RWPE1 (cell line): ENCODE data around the gene NCKAP5.

Experiments used
- CTCF ChIA-PET: fragments of 350-600 bp; sonication (Branson Sonifier 250); formaldehyde crosslinking; extraction: SDS; loops from one replicate; lab custom pipeline; 2021; lab: Yijun Ruan, JAX
- POLR2A ChIA-PET: fragments of 400-600 bp; formaldehyde crosslinking; extraction: SDS; loops from one replicate; lab custom pipeline; 2020; ENCODE audit warnings: antibody characterized with exemption; ENCODE audit not compliant: low non-redundant PET; lab: Yijun Ruan, JAX
- DNase-seq: peaks from one replicate; pipeline ENCODE4 v3.0.0; 2012; ENCODE audit warnings: low spot score
- H3K27ac ChIP-seq: fragments of 450-650 bp; 2 replicates; pipeline ENCODE4 v1.5.1; 2017
- TF ChIP-seq, protein P1 (sequence below): fragments of 450-650 bp; conservative IDR thresholded peaks from 2 replicates; pipeline ENCODE4 v1.5.1; 2017; ENCODE audit warnings: low read depth, mild to moderate bottlenecking

NCKAP5 gene

DNA sequence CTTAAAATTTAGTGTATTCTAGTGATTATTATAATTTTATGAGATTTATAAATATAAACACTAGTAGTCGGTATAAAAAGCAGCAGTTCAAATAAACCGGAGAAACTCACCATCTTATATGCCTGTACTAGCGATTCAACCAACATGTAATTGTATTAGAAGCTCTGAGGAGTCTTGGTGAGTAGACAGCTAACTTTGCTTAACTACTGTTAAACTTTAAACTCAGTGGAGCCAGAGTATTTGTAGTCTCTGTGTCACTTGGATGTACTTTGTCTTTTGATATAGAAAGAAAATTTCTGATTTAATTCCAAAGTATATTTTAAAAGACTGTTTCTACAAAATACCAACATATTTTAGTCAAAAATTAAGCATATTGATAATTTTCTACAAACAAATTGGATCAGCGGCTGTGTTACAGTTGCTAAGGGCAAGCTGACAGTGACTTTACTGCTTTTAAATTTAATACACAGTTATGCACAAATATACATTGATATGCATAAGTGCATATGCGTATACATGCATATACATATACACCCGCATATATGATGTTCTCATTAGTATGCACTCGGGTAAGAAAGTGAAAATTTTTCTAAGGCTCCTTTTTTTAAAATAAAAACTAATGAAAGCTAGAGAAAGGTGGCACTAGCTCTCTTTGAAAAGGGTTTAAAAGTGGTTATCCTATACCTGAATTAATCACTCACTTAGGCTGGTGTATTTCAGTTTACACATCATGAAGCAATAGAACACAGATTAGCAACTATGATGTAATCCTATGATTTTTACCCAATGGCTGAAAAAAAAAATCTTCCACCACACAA is 374.5 kb downstream of the NCKAP5 start:
- ChIA-PET CTCF (no interaction called here), POLR2A (no interaction called here)
- DNase-seq: no peak
- TF ChIP-seq, protein P1, sequence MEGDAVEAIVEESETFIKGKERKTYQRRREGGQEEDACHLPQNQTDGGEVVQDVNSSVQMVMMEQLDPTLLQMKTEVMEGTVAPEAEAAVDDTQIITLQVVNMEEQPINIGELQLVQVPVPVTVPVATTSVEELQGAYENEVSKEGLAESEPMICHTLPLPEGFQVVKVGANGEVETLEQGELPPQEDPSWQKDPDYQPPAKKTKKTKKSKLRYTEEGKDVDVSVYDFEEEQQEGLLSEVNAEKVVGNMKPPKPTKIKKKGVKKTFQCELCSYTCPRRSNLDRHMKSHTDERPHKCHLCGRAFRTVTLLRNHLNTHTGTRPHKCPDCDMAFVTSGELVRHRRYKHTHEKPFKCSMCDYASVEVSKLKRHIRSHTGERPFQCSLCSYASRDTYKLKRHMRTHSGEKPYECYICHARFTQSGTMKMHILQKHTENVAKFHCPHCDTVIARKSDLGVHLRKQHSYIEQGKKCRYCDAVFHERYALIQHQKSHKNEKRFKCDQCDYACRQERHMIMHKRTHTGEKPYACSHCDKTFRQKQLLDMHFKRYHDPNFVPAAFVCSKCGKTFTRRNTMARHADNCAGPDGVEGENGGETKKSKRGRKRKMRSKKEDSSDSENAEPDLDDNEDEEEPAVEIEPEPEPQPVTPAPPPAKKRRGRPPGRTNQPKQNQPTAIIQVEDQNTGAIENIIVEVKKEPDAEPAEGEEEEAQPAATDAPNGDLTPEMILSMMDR: no peak
- H3K27ac ChIP-seq: no peak overlapping the region

DNA sequence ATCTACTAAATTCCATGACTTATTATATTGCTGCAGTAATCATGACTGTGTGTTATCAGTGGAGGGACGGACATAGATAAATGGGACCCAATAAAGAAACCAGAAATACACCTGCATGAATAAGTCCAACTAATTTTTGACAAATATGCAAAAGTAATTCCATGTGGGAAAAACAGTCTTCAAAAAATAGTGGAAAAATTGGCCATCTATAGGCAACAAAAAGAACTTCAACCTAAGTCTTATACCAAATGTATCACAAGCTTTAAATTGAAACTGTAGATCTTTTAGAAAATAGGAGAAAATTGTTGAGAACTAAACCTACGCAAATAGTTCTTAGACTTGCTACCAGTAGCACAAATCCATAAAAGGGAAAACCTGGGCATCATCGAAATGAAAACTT is 376.2 kb downstream of the NCKAP5 start:
- TF ChIP-seq, protein P1: no peak
- POLR2A ChIA-PET: no interaction called here
- no peak overlapping the region for H3K27ac ChIP-seq
- CTCF ChIA-PET: interaction anchor here (0.6 kb wide), 1 partner anchor 440 kb away, joined by 3 read pairs; no protein-coding TSS in a partner anchor
- no peak for DNase-seq

DNA sequence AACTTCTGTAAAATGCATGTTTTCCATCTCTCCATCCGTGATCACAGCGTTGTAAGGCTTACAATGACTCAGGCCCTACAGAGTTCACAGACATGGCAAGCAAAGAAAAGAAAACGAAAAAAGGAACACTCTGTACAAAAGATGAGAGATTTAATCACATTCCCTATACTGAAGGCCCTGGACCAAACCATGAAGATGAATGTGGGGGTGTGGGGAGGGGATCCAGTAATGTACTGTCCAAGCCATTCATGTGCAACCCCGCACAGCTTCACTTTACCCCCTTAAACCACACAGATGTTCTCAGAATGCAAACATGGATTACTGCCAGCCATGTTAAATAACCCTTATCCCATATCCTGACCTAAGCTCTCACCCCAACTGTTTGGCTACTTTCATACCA is 391.1 kb downstream of the NCKAP5 start:
- CTCF ChIA-PET: interaction anchor here (0.6 kb wide), 1 partner anchor 237 kb away, joined by 3 read pairs; no protein-coding TSS in a partner anchor

DNA sequence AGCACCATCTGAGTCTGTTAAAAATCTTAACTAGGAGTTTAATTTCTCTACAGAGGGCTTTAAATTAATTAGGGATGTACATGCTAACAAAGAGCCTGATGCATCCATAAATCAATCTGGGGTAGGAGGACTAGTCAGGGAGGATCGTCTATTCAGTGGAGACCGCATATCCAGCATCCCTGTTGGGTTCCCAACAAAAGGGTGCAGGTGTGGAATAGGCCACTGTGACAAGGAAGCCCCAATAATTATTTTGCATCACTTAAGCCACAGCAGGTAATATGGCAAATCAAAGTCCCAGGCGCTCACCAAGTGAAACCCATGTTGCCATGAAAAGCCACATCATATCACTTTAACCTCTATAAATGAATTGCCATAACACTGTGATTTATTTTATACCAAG is 392.3 kb downstream of the NCKAP5 start:
- no peak for DNase-seq
- ChIA-PET CTCF (interaction anchor here (0.6 kb wide), 1 partner anchor 195 kb away, joined by 3 read pairs; no protein-coding TSS in a partner anchor), POLR2A (no interaction called here)
- TF ChIP-seq, protein P1: no peak
- H3K27ac ChIP-seq: no peak overlapping the region

More for the DNA sequence above, 391.1 kb downstream of the NCKAP5 start:
- no peak overlapping the region for H3K27ac ChIP-seq
- no peak for DNase-seq
- POLR2A ChIA-PET: no interaction called here
- TF ChIP-seq, protein P1: no peak

DNA sequence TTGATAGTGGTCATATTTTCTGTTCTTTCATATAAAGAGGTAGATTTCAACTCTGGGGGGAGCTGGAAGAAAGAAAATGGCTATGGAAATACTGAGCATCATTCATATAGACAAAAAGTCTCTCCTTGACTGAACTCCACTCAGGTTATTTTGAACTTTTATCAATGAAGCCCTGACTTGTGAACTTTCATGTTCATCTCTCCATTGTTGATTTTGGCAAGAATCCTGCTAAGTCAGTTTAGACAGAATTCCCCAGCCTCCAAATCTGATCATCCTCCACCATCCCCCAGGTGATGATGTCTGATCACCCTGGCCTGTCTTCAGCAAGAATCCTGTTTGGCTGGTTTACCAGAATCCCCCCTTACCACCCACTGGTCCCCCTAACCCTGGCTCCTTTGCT is 395.0 kb downstream of the NCKAP5 start:
- POLR2A ChIA-PET: no interaction called here
- CTCF ChIA-PET: interaction anchor here (0.6 to 0.7 kb wide), 2 partner anchors 46 to 905 kb away, joined by 3 to 4 read pairs; no protein-coding TSS in a partner anchor
- H3K27ac ChIP-seq: no peak overlapping the region
- DNase-seq: no peak
- TF ChIP-seq, protein P1: no peak

DNA sequence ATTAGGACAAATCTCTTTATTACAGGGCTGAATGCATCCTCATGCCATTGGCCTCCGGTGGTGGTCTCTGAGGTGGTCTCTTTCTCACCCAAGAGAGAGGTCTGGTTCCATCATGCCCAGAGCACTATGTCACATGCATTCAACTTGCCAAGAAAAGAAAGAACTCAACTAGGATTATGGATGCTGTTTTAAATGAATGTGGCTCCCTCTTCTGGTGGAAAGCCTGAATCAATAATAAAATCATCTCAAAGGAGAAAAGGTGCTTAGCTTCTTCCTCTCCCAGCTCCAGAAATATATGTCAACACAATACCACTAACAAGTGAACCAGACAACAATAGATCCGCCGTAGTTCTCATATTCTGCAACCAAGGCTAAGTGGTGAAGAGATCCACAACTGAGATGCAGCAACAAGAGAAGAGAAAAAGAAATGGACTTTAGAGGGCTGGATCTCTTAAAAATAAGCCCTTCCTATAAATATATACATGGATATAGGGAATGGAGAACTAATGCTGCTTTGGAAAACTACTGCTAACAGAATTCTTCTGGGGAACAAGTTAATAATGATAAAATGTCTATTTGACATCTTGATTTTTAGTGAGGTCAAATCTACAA is 396.8 kb downstream of the NCKAP5 start:
- peak; percentile 26 for DNase-seq
- H3K27ac ChIP-seq: no peak overlapping the region
- TF ChIP-seq, protein P1: peak; percentile 58
- CTCF ChIA-PET: interaction anchor here (1.1 kb wide), 1 partner anchor 627 kb away, joined by 4 read pairs; no protein-coding TSS in a partner anchor
- POLR2A ChIA-PET: no interaction called here
